HG02884 (cell line): ENCODE measurements around the gene EXOC4.
"Not testable (repeated sequence)": the region's sequence is repeated elsewhere in the genome, so short reads cannot be mapped to it uniquely, and the experiment has no call there.

Experiments used
- ATAC-seq: cut with Tn5 transposase; IDR thresholded peaks from one replicate; pipeline ENCODE4 v1.9.1; 2021; ENCODE audit warnings: mild to moderate bottlenecking, moderate library complexity; ENCODE audit not compliant: unreplicated experiment

The EXOC4 gene

DNA sequence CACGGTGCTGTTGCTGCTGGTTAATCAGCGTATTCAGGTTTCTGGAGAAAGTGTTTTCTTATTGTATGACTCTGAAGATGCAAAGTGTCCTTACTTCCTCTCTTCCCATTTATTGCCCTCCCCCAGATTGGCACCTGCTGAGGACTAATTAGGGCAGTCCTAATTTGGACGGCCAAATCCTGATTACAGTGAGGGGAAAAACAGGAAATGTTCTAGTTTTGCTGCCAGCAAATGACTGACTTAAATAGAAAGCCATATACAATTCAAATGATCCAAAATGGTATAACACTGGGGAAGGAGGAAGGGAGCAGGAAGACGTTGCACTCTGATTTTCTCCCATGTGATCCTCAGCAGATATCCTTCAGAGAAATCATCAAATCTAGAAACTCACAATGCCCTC, 651.9 kb downstream of the EXOC4 start:
- no peak for ATAC-seq

DNA sequence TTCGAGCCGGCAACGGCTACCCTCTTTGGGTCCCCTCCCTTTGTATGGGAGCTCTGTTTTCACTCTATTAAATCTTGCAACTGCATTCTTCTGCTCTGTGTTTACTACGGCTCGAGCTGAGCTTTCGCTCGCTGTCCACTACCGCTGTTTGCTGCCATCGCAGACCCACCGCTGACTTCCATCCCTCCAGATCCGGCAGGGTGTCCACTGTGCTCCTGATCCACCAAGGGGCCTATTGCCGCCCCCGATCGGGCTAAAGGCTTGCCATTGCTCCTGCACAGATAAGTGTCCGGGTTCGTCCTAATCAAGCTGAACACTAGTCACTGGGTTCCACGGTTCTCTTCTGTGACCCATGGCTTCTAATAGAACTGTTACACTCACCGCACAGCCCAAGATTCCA, 653.7 kb downstream of the EXOC4 start:
- ATAC-seq, result not testable (repeated sequence)

DNA sequence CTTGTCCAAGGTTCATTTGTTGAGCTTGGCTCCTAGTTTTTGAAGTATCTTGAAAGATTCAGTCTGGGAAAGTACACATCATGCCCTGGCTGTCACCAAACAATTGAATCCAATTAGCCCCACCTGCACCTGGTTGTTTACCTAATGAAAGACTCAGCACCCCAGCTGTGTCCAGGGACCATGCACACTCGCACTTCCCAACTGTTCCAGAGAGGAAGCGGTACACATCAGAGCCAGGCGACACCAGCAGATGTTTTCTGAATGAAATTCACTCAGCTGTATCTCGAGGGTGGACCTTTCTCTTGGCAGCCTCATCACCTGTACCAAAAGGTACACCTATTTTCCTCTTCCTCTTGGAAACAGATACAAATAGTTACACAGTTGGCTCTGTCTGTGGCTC, 657.9 kb downstream of the EXOC4 start:
- ATAC-seq, result no peak

DNA sequence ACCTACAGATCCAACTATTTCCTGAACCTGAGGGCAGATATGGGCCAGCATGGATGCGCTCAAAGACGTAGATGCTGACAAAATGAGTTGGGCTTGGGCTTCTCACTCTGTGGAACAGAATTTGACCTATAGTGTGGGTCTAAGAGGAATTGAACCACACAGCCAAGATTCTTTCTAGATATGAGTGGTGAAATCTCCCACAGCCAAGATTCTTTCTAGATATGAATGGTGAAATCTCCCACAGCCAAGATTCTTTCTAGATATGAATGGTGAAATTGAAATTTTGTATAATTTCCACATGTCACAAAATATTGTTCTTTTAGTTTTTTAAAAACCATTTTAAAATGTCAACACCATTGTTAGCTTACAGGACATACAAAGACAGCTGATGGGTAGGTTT, 658.8 kb downstream of the EXOC4 start:
- ATAC-seq, result peak; percentile 70

DNA sequence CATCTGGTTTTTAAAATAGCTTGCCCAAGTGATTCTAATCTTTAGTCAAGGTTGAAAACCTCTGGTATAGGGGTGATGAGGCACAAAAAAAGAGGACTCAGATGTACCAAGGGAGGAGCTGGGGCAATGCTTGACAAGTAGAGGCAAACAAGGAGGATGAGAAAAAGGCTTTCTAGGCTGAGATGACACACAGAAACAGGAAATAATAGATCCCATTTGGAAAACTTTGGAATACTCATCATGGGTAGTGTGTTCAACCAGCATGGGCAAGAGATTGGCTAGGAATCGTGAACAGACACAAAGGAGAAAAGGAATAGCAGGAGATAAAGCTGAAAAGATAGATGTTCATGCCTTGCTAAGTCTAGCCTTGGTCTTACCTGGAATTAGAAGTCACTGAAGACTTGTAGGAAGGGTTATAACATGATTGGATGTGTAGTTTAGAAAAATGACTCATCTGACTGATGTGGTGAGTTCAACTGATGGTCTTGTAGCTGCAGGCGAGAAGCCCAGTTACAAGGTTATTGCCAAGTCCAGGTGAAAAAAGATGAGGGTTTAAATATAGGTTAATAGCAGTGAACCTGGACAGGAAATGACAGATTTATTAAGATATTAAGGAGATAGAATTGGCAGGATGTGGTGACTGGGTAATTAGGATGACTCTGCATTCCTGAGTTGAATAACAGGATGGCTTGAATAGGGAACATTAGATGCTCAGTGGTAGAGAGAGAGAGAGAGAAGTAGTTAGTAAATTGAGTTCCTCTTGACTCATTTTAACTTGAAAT, 660.2 kb downstream of the EXOC4 start:
- ATAC-seq, result no peak

DNA sequence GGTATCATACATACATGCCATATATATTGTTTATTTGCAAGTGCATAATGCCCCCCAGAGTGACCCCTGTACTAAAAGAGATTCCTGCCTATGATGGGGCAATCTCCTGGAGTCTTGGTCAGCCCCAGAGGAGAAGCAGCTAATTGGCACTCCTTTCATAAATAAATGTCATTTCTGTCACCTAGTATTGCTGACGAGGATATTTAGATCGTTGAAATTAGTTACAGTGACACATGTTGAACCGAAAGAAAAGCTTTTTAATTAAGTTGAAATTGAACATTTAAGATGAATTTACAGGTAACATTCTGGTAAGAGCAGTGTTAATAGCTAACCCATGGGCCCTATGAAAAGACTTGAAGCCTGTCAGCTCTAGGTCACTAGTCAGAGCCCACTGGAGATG, 663.7 kb downstream of the EXOC4 start:
- no peak for ATAC-seq

DNA sequence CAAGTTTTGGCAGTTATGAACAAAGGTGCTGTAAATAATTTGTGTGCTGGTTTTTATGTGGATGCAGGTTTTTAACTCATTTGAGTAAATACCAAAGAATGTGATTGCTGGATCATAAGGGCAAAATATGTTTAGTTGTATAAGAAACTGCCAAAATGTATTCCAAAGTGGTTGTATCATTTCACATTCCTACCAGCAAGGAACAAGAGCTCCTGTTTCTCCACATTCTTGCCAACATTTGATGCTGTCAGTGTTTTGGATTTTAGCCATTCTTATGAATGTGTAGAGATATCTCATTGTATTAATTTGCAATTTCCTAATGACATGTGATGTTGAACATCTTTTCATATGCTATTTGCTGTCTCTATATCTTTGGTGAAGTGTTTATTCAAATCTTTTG, 666.9 kb downstream of the EXOC4 start:
- no peak for ATAC-seq

DNA sequence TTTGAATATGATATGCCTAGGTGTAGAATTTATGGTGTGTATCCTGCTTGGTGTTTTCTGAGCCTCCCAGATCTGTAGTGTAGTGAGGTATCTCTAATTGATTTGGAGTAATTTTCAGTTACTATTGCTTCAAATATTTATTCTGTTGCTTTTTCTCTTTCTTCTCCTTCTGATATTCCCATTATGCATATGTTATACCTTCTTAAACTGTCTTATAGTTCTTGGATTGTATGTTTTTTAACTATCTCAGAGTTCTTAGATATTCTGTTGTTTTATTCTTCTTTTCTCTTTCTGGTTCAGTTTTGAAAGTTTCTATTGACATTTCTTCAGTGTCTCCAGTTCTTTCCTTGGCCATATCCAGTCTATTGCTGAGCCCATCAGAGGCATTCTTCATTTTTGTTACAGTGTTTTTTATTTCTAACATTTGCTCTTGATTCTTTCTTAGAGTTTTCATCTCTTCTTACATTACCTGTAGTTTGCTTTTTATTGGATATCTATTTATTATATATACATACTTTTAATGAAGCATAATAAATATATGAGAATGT, 668.8 kb downstream of the EXOC4 start:
- no peak for ATAC-seq

DNA sequence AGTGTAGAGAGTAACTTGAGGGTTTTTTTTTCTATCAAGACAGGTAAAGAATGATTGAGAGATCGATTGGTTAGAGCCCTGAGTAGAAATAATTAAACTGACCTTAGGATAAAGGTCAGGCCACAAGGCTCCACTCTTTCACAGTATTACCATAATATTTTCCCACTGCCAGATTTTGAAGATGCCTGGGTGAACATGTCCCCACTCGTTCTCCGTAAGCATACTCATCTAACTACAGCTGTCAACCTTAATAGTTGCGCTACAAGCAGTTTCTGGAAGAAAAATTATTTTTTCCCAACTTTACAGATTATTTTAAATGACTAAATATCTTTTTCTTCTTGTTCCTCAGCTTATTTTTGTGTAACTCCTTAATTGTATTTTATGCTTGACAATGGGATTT, 671.1 kb downstream of the EXOC4 start:
- no peak for ATAC-seq

DNA sequence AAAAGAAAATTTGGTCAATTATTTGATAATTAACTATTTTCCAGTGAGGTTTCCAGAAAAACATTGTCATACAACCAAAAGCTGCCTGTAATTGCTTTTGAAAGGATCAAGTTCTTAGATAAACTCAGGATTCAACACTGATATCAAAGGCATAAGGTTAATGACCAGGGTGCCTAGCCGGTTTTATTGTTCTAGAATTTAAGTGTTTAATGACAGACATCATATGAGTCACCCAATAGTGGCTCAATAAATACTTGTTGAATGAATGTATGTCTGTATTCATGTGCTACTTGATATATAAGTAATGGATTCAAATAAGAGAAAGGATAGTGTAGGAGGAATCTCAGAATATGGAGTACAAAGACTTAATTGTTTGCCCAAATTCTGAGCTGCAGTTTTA, 678.2 kb downstream of the EXOC4 start:
- no peak for ATAC-seq

DNA sequence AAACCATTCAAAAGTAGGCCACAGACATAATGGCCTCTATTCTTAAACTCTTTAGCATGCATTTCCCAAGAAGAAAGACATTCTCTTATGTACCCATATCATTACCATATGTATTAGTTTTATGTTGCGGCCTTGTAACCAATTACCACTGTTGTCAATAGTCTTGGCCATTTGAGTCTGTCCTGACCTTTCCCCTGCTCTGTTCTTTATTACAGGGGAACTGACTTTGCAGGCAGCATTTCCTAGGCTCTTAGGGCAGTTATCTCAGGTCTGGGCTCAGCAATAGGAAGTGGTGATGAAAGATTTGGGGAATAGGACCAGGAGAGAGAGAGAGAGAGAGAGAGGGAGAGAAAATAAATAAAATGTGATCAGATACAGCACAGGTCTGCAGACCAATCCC, 679.7 kb downstream of the EXOC4 start:
- no peak for ATAC-seq

DNA sequence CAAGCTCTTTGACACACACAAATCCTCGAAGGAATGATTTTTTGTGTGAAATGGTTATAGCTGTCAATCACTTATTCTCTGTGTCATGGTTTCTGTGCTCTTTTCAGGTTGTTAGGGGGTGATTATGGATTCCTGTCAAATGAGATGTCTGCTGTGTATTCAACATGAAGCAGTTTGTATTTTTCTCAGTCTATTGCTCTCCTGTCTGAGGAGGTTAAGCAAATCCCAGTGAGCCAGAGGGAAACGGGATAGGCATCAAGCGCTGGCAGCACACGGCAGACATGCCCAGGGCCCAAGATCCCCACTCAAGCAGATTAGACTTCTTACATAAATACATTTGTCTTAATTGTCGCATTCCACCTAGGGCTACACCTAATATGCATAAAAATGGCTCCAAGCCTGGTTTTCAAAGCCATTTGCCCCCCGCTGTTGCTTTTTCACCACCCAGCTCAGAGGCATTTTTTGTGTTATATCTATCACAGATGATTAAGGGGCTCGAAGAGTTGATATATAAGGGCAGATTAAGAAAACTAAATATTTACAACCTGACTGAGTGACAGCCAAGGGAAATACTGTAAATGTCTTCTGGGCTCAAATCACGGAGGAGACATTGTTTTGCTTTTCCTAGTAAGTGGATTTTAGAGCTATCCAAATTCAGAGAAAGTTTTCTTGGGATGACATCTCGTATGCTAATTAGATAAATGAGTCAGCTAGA, 681.5 kb downstream of the EXOC4 start:
- no peak for ATAC-seq

DNA sequence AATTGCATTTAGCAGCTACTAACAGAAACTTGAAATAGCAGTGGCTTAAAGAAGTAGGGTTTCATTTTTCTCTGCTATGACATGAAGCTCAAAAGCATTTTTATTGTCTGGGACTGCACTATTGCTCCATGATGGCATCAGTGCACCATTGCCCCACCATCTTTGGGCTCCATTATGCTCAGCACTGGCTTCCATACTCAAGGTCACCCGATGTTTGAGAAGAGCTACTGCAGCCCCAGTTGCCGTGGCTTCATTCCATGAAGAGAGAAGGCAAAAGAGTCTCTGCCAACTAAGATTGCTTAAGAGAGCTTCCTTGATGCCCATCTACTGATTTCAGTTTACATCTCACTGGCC, 682.1 kb downstream of the EXOC4 start:
- ATAC-seq, result no peak

DNA sequence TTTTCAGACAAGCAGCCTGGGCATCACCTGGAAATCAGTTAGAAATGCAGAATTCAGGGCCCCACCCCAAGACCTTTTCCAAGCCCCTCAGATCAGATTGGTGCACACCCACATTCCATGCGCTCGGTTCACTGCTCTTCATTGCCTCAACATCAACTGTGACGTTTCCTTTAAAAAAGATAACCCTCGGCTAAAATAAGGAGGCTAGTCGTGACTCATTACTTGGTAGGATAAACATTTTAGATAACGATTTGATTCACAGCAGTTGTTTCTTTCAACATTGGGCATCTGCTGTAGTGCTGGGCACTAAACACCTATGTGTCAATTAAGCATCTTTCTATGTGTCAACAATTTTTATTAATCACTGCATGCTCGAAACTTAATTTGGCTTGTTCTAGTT, 683.2 kb downstream of the EXOC4 start:
- no peak for ATAC-seq

DNA sequence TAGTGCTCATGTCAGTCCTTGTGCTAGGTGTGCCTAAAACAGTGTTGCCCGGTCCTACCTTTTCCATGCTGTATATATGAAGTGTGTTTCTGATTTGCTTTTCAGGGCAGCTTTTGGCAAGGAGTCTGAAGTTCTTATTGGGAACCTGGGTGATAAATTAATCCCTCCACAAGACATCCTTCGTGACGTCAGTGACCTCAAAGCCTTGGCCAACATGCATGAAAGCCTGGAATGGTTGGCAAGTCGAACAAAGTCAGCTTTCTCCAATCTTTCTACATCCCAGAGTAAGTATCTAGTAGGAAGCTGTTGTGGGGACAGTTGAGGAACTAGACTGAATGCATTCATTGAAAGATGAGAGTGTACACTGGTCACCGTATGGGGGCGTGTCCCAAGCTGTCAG, 684.9 kb downstream of the EXOC4 start:
- ATAC-seq, result no peak

DNA sequence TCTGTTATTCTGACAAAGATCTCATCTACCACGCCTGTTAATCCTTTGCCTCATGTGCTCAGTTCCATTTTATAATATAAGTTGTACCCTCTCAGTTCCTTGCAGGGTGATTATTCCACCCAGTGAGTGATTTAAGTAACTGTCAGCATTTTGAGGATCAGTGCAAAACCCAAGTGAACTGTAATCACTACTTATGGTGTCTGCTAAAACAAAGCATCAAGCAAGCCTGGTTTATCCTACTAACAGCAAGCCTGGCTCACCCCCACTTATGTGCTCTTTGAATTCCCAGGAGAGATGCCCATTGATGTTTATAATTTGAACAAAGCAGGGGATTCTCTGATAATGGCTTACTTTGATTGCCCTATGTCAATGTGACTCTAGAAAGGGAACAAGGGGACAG, 687.5 kb downstream of the EXOC4 start:
- ATAC-seq, result no peak

DNA sequence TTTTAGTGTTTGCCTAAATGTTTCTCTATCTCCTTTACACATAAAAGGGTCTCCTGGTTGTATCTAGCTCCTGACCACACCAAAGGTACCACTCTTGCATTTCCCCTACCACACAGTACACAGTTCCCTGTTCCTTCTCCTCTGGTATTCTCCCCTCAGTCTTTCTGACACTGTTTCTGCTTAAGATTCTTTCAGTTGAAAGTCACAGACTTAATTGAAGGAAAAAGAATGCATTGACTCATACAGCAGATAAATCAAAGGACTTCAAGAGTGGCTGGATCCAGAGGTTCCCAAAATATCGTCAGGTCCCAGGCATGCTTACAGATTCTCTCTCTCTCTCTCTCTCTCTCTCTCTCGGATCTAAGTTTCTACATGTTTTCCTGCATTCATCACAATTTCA, 688.6 kb downstream of the EXOC4 start:
- ATAC-seq, result no peak

DNA sequence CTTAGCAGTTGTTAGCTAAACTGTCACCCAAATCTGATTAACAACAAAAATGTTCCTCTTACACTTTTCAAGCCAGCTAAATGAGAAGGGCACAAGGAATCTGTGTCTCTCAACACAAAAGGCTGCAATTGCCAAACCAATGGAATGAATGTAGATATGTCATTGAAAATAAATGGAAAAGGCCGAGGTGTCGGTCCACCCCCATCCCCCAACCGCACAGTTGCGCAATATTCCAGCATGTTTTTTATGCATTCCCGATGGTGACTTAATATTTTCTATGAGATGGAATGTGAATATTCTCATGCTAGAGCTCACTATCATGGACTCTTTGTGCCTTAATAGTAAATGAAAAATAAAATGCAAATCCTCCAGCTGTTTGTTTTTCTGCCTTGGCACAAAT, 692.6 kb downstream of the EXOC4 start:
- ATAC-seq, result no peak

DNA sequence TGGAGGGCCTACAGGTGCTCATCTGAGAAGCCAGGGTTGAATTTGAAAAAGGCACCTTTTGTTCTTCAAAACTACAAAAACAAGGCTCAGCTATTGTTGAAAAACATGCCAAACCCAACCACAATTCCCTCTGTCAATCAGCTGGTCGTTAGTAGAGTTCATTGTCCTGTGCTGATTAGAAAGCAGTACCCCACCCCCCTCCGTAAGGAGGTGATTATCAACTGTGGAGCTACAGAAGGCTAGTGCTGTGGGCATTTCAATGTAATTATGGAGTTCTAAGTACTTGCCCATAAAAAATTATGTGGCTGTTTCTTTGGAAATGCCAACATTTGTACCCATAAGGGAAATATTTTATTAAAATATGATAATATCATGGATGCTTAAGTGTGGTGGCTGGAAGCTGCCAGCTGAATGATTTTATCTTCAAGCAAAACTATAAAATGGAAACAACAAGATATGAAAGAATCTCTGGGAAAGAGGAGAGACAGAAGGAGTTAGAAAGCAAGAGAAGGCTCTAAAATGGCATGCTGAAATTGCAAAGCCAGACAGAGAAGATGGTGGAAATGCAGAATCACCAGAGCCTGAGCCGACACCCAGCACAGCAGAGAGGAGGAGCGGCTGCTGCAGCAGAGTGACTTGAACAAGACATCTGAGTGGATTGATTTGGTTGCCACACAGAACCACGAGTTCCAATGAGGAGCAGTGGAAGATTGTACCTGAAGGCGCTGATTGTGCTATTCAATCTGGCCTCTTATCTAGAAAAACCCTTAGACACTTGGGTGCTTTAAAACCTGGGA, 694.8 kb downstream of the EXOC4 start:
- ATAC-seq, result no peak

DNA sequence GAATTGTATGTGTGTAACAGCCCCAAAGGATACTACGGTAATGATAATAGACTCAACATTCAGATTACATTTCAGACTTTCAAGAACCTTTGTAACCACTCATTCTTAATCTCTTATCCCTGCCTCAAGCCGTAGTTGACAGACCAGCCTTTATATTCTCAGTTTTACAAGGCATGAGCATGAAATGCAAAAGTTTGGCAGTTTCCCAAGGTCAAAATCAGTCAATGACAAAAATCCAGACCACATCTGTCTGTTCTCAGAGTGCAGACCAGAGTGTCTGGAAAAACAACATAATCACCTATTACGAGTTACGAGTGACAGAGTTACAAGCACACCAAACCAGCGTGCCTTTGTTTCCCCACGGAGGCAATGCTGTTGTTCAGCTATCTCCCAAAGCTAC, 695.7 kb downstream of the EXOC4 start:
- ATAC-seq, result no peak

DNA sequence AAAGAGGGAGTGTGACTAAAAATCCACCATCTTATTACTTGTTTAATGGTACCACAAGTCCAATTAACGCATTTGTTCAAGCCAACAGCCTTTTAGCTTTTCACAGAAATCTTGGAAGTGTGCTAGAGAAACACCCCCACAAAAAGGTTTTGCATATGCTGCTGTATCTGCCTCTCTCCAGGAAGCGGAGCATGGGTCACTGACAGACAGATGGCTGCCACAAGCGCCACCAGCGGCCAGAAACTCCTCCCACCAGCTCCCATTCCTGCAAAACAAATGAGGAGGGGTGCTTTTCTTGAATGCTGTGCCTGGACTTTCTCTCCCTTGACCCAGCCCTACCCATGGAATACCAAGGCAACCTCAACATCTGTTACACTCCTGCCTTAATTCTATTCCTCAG, 698.0 kb downstream of the EXOC4 start:
- no peak for ATAC-seq

DNA sequence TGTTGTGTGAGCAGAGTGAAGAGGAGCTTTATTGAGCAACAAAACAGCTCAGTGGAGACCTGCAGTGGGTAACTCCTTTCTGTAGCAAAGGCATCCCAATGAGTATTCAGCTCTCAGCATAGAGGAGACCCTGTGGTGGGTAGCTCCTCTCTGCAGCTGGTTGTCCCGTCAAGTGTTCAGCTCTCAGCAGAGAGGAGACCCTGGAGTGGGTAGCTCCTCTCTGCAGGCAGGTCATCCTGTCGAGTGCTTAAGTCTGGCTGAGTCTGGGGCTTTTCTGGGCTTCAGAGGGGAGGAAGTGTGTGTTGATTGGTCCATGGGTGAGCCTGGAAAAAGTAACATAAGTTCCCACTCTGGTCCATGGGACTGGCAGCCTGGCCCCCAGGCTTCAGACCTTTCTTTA, 702.3 kb downstream of the EXOC4 start:
- no peak for ATAC-seq
